GM18499 (cell line): ENCODE results near the gene ST6GAL1.

ENCODE experiments used
- ATAC-seq: cut with Tn5 transposase; IDR thresholded peaks from one replicate; pipeline ENCODE4 v1.9.1; 2021; ENCODE audit warnings: moderate number of reproducible peaks; ENCODE audit not compliant: insufficient read depth, unreplicated experiment

ST6GAL1 gene

GRCh38 chr3:186915806-186916796 is 14.2 kb upstream of the ST6GAL1 start:
- ATAC-seq, result no peak

- ATAC-seq, result no peak
Observed at GRCh38 chr3:186917512-186918312, 12.6 kb upstream of the ST6GAL1 start.

- ATAC-seq, result no peak
Observed at GRCh38 chr3:186920301-186920700, 10.0 kb upstream of the ST6GAL1 start.

GRCh38 chr3:186920796-186921195 is 9.5 kb upstream of the ST6GAL1 start:
- no peak for ATAC-seq

- no peak for ATAC-seq
Observed at GRCh38 chr3:186921578-186921977, 8.7 kb upstream of the ST6GAL1 start.

GRCh38 chr3:186922224-186922623 is 8.1 kb upstream of the ST6GAL1 start:
- ATAC-seq, result no peak

GRCh38 chr3:186922790-186923189 is 7.5 kb upstream of the ST6GAL1 start:
- ATAC-seq, result no peak

GRCh38 chr3:186923241-186923640 is 7.1 kb upstream of the ST6GAL1 start:
- no peak for ATAC-seq

GRCh38 chr3:186925826-186926225 is 4.5 kb upstream of the ST6GAL1 start:
- no peak for ATAC-seq

- ATAC-seq, result no peak
Observed at GRCh38 chr3:186929186-186929585, 1.1 kb upstream of the ST6GAL1 start.

GRCh38 chr3:186929685-186930084 is 641 bp upstream of the ST6GAL1 start:
- ATAC-seq, result no peak

GRCh38 chr3:186930641-186931531 is 560 bp downstream of the ST6GAL1 start:
- ATAC-seq, result peak; percentile 52

GRCh38 chr3:186931532-186932280 is 1.4 kb downstream of the ST6GAL1 start:
- ATAC-seq, result no peak

GRCh38 chr3:186932281-186933181 is 2.2 kb downstream of the ST6GAL1 start:
- ATAC-seq, result no peak

- ATAC-seq, result no peak
Observed at GRCh38 chr3:186933816-186934215, 3.5 kb downstream of the ST6GAL1 start.

- ATAC-seq, result no peak
Observed at GRCh38 chr3:186935133-186935532, 4.8 kb downstream of the ST6GAL1 start.

- no peak for ATAC-seq
Observed at GRCh38 chr3:186937017-186937875, 6.9 kb downstream of the ST6GAL1 start.

GRCh38 chr3:186938716-186939115 is 8.4 kb downstream of the ST6GAL1 start:
- no peak for ATAC-seq
